WTC11 (cell line): ENCODE data around the gene CERS5.

Source experiments
- CTCF ChIP-seq: fragments of 200-600 bp; IDR thresholded peaks from 2 replicates; pipeline ENCODE4 v1.8.0; 2022; ENCODE audit warnings: antibody characterized with exemption
- E2F1 ChIP-seq: sonication (generic); formaldehyde crosslinking; IDR thresholded peaks from 2 replicates; pipeline ENCODE4 v1.8.0; 2022; ENCODE audit warnings: mild to moderate bottlenecking, missing genetic modification reagents
- ELF4 ChIP-seq: sonication (generic); formaldehyde crosslinking; IDR thresholded peaks from 2 replicates; pipeline ENCODE4 v1.8.1; 2022; ENCODE audit warnings: low read depth, mild to moderate bottlenecking, moderate library complexity, missing genetic modification reagents
- MYBL2 ChIP-seq: sonication (generic); formaldehyde crosslinking; IDR thresholded peaks from 2 replicates; pipeline ENCODE4 v1.8.1; 2023; ENCODE audit warnings: mild to moderate bottlenecking, moderate library complexity, missing genetic modification reagents
- NR2C2 ChIP-seq: sonication (generic); formaldehyde crosslinking; IDR thresholded peaks from 2 replicates; pipeline ENCODE4 v1.8.0; 2022; ENCODE audit warnings: mild to moderate bottlenecking, missing genetic modification reagents
- PREB ChIP-seq: sonication (generic); formaldehyde crosslinking; IDR thresholded peaks from 2 replicates; pipeline ENCODE4 v1.8.1; 2022; ENCODE audit warnings: mild to moderate bottlenecking, missing genetic modification reagents, moderate library complexity, borderline replicate concordance
- SMAD3 ChIP-seq: sonication (generic); formaldehyde crosslinking; IDR thresholded peaks from 2 replicates; pipeline ENCODE4 v1.8.0; 2022; ENCODE audit warnings: missing genetic modification reagents, mild to moderate bottlenecking, borderline replicate concordance
- TP53 ChIP-seq: sonication (generic); formaldehyde crosslinking; IDR thresholded peaks from 2 replicates; pipeline ENCODE4 v1.8.1; 2023; ENCODE audit warnings: mild to moderate bottlenecking, missing genetic modification reagents
- USF2 ChIP-seq: sonication (generic); formaldehyde crosslinking; IDR thresholded peaks from 2 replicates; pipeline ENCODE4 v1.8.1; 2023; ENCODE audit warnings: mild to moderate bottlenecking, missing genetic modification reagents, moderate library complexity
- ZBTB43 ChIP-seq: sonication (generic); formaldehyde crosslinking; IDR thresholded peaks from 2 replicates; pipeline ENCODE4 v1.8.1; 2023; ENCODE audit warnings: mild to moderate bottlenecking, missing genetic modification reagents
- ZNF138 ChIP-seq: sonication (generic); formaldehyde crosslinking; conservative IDR thresholded peaks from 2 replicates; pipeline ENCODE4 v1.8.1; 2022; ENCODE audit warnings: mild to moderate bottlenecking, moderate library complexity, missing genetic modification reagents
- ZSCAN18 ChIP-seq: fragments of 250-450 bp; sonication (Bioruptor Pico); IDR thresholded peaks from 2 replicates; pipeline ENCODE4 v2.1.2; 2022; ENCODE audit warnings: mild to moderate bottlenecking, moderate library complexity
- TF ChIP-seq, protein P1 (sequence below): sonication (generic); formaldehyde crosslinking; IDR thresholded peaks from 2 replicates; pipeline ENCODE4 v1.8.0; 2022; ENCODE audit warnings: mild to moderate bottlenecking, missing genetic modification reagents
- TF ChIP-seq, protein P2 (sequence below): sonication (generic); formaldehyde crosslinking; IDR thresholded peaks from 2 replicates; pipeline ENCODE4 v1.8.0; 2022; ENCODE audit warnings: mild to moderate bottlenecking, missing genetic modification reagents

DNA sequence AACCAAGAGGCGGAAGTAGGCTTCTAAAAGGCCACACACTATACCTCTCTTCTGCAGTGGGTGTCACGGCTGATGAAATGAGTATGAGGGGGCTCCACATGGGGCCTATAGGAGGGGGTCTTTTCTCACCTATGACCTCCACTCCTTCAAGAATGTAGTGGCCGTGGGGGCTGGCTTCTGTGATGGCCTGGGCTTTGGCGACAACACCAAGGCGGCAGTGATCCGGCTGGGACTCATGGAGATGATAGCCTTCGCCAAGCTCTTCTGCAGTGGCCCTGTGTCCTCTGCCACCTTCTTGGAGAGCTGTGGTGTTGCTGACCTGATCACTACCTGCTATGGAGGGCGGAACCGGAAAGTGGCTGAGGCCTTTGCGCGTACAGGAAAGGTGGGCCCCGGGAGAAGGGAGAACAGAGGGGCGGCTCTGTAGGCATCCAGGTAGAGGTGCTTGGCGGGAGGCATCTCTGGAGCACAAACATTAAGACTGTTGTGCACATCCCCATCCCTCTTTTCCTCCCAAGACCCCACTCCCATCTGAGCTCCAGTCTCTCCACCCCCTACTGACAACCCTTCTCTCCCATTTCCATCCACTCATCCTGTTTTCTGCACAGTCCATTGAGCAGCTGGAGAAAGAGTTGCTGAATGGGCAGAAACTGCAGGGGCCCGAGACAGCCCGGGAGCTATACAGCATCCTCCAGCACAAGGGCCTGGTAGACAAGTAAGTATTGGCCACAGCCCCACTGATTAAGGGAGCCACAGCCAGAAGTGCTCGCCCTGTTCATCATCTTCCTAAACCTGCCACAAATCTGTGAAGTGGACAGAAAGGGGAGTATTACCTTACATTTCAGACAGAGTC is 59.5 kb downstream of the CERS5 start:
- TF ChIP-seq MYBL2 (CRISPR knock-in tag) (no peak), SMAD3 (CRISPR knock-in tag) (no peak), ELF4 (CRISPR knock-in tag) (no peak), ZBTB43 (CRISPR knock-in tag) (no peak), E2F1 (no peak), TP53 (CRISPR knock-in tag) (no peak), ZSCAN18 (CRISPR knock-in tag) (no peak), CTCF (no peak), NR2C2 (CRISPR knock-in tag) (no peak), USF2 (no peak), ZNF138 (CRISPR knock-in tag) (no peak), PREB (CRISPR knock-in tag) (no peak)
- TF ChIP-seq, protein P1, sequence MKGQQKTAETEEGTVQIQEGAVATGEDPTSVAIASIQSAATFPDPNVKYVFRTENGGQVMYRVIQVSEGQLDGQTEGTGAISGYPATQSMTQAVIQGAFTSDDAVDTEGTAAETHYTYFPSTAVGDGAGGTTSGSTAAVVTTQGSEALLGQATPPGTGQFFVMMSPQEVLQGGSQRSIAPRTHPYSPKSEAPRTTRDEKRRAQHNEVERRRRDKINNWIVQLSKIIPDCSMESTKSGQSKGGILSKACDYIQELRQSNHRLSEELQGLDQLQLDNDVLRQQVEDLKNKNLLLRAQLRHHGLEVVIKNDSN (CRISPR knock-in tag) = no peak
- TF ChIP-seq, protein P2, sequence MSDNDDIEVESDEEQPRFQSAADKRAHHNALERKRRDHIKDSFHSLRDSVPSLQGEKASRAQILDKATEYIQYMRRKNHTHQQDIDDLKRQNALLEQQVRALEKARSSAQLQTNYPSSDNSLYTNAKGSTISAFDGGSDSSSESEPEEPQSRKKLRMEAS (CRISPR knock-in tag) = no peak
